ENCODE results near the gene CFB.
"Not testable (repeated sequence)": the region's sequence is repeated elsewhere in the genome, so short reads cannot be mapped to it uniquely, and the experiment has no call there.

CFB gene

DNA sequence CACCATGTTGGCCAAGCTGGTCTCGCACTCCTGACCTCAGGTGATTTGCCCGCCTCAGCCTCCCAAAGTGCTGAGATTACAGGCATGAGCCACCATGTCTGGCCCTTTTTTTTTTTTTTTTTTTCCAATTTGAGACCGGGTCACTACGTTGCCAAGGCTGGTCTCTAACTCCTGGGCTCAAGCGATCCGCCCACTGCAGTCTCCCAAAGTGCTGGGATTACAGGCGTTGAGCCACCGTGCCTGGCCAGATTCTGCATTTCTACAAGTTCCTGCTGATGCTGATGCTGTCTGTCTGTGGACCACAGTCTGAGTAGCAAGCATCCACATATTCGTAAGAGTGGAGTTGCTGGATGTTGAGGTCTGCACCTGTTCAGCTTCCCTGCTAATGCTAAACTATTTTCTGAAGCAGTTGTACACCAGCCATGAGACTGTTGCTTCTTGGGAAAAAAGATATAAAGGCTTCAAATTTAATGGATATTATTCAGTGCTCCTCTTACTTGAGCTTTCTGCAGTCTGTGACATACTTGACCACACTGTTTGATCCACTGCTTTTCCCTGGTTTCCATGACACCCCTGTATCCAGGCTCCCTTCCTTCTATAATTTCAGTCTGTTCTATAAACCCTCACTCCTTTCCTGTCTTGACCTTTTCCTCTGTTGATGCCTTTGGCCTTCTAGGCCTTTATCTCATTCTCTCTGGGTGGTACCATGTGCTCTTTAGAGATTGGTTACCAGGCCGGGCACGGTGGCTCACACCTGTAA is 33.9 kb upstream of the CFB start:
- DNase-seq (ENCODE audit: low spot score), result no peak

DNA sequence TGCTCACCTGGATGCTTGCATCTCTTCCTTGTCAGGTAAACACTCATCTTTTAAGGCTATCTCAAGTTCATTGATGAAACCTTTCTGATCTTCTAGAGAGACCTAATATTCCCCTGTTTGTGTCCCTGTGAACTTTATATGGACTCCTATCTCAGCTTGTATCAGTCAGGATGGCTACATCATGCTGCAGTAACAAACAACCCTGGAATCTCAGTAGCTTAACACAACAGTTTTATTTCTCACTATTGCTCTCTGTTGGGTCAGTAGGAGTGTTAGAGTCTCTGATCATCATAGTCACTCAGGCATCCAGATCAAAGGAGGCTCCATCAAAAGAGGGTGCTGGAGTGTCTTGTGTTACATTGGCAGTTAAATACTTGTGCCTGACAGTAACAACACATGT is 30.5 kb upstream of the CFB start:
- no peak for DNase-seq (ENCODE audit: low spot score)

- DNase-seq (ENCODE audit: low spot score), result no peak
Measured at GRCh38 chr6:31915756-31916155, 30.1 kb upstream of the CFB start.

- DNase-seq (ENCODE audit: low spot score), result no peak
Measured at GRCh38 chr6:31918069-31918720, 27.7 kb upstream of the CFB start.

GRCh38 chr6:31919624-31920303 is 26.1 kb upstream of the CFB start:
- DNase-seq (ENCODE audit: low spot score), result no peak

GRCh38 chr6:31920811-31921210 is 25.1 kb upstream of the CFB start:
- DNase-seq (ENCODE audit: low spot score), result no peak

DNA sequence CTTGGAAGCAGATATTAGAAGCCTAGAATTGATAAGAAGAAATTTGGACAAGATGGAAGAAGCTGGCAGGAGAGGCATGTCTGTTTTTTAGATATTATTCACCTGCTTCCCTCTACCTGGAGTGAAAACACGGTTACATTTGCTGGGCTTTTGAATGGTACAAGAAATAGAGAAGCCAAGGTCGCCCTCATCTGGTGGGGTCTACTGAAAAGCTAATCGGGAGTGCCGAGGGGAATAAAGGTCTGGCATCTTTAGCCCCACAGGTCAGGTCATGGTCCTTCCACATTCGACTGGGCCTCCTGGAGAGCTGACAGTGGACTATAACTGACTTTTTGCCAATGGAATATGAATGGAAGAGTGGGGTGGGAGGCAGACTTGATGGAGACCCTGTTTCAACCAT is 23.0 kb upstream of the CFB start:
- DNase-seq (ENCODE audit: low spot score), result no peak

- no peak for DNase-seq (ENCODE audit: low spot score)
Measured at GRCh38 chr6:31927242-31927862, 18.5 kb upstream of the CFB start, which contains the start of gene C2. Gene C2, plus strand, starts transcription at chr6:31927717. Its CDS starts 36 bp downstream, at chr6:31927753.

DNA sequence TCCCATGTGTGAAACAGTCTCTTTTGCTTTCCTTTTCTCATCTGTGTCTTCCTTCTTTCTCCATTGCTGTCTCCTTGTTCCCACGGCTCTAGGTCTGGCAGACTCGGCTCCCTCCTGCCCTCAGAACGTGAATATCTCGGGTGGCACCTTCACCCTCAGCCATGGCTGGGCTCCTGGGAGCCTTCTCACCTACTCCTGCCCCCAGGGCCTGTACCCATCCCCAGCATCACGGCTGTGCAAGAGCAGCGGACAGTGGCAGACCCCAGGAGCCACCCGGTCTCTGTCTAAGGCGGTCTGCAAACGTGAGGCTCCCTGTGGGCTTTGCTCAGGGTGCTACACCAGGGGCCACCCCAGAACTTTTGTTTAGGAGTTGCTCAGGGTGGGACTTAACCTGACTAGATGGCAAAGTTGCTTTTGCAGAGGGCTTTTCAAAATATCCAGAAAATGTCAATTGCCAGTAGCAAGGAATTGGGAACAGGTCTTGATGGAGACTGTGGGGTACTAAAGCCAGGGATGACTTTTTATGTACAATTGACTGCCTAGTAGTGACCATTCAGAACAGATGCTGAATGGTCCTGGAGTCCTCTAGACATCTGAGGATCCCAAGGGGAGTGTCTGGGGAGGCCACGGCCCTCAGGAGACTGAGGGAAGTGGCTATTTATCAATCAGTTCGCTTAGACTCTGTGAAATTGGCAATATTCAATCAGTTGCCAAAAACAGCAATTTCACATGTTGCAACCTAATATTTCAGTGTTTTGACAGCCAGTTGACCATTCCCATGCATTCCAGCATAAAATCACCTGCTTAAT is 17.8 kb upstream of the CFB start:
- DNase-seq (ENCODE audit: low spot score), result no peak

- DNase-seq (ENCODE audit: low spot score), result no peak
Measured at GRCh38 chr6:31928672-31928939, 17.3 kb upstream of the CFB start.

DNA sequence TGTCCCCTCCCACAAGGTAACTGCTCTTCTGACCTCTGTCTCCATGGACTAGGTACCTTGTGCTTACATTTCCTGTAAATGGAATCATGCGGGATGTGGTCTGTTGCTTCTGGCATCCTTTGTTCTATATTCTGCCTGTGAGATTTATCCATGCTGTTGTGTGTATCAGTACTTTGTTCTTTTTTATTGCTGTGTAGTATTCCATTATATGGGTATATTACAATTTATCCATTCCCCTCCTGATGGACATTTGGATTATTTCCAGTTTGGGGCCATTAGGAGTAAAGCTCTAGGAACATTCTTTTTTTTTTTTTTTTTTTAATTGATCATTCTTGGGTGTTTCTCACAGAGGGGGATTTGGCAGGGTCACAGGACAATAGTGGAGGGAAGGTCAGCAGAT is 14.9 kb upstream of the CFB start:
- DNase-seq (ENCODE audit: low spot score), result no peak

- DNase-seq (ENCODE audit: low spot score), result not testable (repeated sequence)
Measured at GRCh38 chr6:31932137-31932536, 13.8 kb upstream of the CFB start.

DNA sequence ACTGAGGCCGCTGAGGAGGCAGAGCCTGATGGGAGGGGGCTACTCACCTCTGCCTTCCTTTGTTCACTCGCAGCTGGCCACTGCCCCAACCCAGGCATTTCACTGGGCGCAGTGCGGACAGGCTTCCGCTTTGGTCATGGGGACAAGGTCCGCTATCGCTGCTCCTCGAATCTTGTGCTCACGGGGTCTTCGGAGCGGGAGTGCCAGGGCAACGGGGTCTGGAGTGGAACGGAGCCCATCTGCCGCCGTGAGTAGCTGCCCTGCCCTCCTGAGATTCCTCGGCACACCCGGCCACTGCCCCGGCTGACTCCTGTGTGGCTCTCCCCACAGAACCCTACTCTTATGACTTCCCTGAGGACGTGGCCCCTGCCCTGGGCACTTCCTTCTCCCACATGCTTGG is 12.4 kb upstream of the CFB start:
- no peak for DNase-seq (ENCODE audit: low spot score)

DNA sequence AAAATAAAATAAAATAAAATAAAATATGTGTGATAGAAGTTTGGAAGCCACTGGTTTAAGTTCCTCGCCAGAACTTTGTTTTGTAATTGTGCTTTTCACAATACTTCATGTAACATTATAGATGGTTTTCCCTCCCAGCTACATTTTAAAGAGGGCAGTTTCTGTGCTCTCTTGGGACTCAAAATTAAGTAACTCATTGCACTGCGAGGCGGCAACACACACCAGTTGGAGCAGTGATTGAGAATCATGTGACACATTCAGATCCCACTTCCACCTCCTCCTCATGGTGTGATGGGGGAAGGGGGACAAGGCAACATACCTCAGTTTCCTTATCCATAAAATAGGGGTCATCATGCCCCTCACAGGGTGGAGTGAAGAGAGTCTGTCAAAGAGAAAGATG is 10.9 kb upstream of the CFB start:
- DNase-seq (ENCODE audit: low spot score), result no peak

DNA sequence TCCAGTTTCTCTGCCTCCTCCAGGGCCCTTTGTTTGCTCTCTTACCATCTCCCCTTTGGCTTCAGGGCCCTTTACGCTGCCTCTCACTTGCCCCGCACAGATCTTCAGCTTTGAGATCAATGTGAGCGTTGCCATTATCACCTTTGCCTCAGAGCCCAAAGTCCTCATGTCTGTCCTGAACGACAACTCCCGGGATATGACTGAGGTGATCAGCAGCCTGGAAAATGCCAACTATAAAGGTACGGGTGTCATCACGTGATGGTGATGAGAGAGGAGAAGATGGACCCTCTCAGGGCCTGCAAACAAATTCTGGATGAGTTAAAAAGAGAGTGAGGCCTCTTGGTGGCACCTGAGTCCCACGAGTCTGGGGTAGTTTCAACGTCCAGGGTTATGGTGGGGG is 10.1 kb upstream of the CFB start:
- DNase-seq (ENCODE audit: low spot score), result no peak

DNA sequence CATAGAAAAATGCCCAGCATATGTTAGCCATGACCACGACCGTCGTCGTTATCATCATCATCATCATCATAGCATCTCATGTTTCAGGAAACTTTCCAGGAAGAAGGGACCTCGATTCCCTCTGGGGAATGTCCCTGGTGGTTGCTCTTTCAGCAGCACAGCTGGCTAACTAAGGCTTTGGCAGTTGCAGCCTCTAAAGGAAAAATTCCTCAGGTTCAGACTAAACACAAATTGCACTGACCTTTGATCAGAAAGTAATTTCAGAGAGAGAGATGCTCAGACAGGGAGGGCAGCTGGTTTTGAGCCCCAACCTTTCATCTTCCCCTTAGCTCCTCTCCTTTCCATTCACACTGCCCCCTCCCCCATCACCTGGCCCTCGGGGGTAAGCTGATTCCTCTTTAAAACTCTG is 5.6 kb upstream of the CFB start:
- peak; percentile 34 for DNase-seq (ENCODE audit: low spot score)

DNA sequence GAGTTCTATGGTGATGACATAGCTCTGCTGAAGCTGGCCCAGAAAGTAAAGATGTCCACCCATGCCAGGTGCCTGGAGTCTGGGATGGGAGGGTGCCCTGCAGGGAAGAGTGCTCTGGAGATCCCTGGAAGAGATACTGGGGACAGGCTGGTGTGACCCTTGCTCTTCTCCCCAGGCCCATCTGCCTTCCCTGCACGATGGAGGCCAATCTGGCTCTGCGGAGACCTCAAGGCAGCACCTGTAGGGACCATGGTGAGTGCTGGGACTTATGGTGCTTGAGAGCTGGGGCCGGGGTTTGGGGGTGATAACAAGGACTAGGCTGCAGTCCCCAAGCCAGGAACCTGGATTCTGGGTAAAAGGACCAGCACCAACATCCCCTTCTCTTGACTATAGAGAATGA is 2.2 kb upstream of the CFB start:
- no peak for DNase-seq (ENCODE audit: low spot score)

DNA sequence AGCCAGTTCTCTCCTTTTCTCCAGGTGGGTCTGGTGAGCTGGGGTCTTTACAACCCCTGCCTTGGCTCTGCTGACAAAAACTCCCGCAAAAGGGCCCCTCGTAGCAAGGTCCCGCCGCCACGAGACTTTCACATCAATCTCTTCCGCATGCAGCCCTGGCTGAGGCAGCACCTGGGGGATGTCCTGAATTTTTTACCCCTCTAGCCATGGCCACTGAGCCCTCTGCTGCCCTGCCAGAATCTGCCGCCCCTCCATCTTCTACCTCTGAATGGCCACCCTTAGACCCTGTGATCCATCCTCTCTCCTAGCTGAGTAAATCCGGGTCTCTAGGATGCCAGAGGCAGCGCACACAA is 765 bp upstream of the CFB start:
- DNase-seq (ENCODE audit: low spot score), result no peak

DNA sequence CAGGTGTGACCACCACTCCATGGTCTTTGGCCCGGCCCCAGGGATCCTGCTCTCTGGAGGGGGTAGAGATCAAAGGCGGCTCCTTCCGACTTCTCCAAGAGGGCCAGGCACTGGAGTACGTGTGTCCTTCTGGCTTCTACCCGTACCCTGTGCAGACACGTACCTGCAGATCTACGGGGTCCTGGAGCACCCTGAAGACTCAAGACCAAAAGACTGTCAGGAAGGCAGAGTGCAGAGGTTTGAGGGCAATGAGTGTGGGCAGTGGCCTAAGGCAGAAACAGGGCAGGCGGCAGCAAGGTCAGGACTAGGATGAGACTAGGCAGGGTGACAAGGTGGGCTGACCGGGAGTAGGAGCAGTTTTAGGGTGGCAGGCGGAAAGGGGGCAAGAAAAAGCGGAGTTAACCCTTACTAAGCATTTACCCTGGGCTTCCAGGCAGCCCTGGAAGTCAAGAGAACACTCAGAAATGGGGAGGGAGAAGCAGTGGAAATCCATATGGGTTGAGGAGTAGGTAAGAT is 533 bp downstream of the CFB start:
- DNase-seq (ENCODE audit: low spot score), result no peak

DNA sequence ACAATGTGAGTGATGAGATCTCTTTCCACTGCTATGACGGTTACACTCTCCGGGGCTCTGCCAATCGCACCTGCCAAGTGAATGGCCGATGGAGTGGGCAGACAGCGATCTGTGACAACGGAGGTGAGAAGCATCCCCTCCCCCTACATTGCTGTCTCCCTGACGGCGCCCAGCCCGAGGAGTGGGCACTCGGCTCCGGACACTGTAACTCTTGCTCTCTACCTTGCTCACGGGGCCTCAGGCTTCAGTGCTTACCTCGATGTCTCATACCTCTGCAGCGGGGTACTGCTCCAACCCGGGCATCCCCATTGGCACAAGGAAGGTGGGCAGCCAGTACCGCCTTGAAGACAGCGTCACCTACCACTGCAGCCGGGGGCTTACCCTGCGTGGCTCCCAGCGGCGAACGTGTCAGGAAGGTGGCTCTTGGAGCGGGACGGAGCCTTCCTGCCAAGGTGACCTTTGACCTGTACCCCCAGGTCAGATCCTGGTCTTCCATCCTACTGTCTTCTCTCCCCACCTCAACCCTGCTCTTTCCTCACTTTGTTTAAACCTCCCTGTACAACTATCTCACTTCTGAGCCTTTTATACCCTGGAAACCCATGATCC is 1.3 kb downstream of the CFB start:
- no peak for DNase-seq (ENCODE audit: low spot score)

GRCh38 chr6:31947864-31948263 is 2.0 kb downstream of the CFB start:
- DNase-seq (ENCODE audit: low spot score), result no peak

All from SK-N-DZ (cell line).